Activated CD4-positive, CD25-positive, alpha-beta regulatory T cell treated with anti-CD3 and anti-CD28 coated beads, Interleukin-2, amount 50 U/mL, for 24 hours (primary cell): ENCODE results near the gene ZNF584.

Source experiments
- ATAC-seq, 2 donors: fragments of 150-1000 bp; cut with Tn5 transposase; one replicate each; pipeline ENCODE4 v1.10.0; 2021; ENCODE audit warnings: mild to moderate bottlenecking in 1 of 2, moderate library complexity in 1 of 2

Gene ZNF584

DNA sequence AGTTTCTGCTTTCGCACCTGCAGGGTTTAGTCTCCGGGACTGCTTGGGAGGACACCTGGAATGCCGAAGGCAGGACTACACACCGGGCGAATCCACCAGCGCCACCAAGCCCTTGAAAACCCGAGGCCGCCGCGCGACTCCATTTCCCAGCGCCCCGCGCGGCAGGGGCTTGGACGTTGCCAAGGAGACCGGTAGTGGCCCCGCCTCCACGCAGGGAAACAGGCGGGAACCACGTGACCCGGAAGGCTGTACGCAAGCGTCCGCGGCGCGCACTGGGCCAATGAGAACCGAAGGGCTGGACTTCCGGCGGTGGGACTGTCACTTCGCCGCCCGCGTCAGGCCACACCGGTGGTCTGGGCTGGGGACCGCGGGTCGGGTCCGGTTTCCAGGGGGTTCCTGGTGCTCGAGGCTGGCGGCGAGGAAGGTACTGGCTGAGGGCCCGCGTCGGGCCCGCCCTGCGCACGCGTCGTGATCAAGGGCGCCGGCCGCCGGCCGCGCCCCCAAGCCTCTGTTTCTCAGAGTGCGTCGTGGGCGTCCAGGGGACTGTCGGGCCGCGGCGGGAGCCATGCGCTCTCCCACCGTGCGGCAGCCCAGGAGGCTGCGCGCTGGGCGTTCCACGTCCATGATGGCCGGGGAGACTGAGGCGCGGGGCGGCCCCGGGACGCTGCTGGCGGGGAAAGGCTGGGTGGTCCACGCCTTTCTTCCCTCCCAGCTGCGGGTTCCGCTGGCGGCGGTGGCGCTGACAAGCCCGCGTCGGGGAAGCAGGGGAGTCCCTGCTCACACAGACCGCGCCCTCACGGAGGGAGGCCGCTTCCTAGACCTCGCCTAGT lies 58.5 kb downstream of the ZNF584 start, which contains the start of gene ZNF324:
TSS of gene ZNF324 (plus strand) at position 321 of the 830 bp plus-strand sequence. CDS start 2,106 bp downstream, outside the sequence.
- peak; percentile 97 to 98 for ATAC-seq
